HAP-1 (cell line): ENCODE results near the gene PDLIM5.
A peak's percentile ranks its signal among the peaks of the same experiment; 100 is the strongest.

Experiments
- DNase-seq, 2 experiments: peaks; one replicate each; pipeline ENCODE4 v3.0.0-alpha.2; 2016 to 2020; ENCODE audit warnings: low spot score in 2 of 2
- H3K27me3 ChIP-seq: fragments of 250-450 bp; sonication (Bioruptor Pico); 2 replicates; pipeline ENCODE4 v1.5.1; 2020; ENCODE audit warnings: low read depth, mild to moderate bottlenecking, moderate library complexity
- H3K36me3 ChIP-seq: fragments of 250-450 bp; sonication (Bioruptor Pico); replicated peaks from 2 replicates; pipeline ENCODE4 v1.5.1; 2020; ENCODE audit warnings: mild to moderate bottlenecking
- H3K4me1 ChIP-seq: fragments of 250-450 bp; sonication (Bioruptor Pico); 2 replicates; pipeline ENCODE4 v1.5.1; 2020; ENCODE audit warnings: mild to moderate bottlenecking
- H3K4me3 ChIP-seq: fragments of 250-450 bp; sonication (Bioruptor Pico); 2 replicates; pipeline ENCODE4 v1.5.1; 2020; ENCODE audit warnings: mild to moderate bottlenecking, moderate library complexity
- H3K9me3 ChIP-seq: fragments of 250-450 bp; sonication (Bioruptor Pico); 2 replicates; pipeline ENCODE4 v1.5.1; 2020; ENCODE audit warnings: mild to moderate bottlenecking, moderate library complexity
- in situ Hi-C: fragments of 300-500 bp; cut with MboI; formaldehyde crosslinking; loops from 3 replicates; pipeline ENCODE4 v1.14.3; 2020; ENCODE audit warnings: low sequenced_read_pairs, inconsistent platforms, mixed read lengths

Gene PDLIM5

GRCh38 chr4:94523617-94524016 lies 71.9 kb downstream of the PDLIM5 start:
- peaks cover 17% of the 10 kb centered on the region for H3K4me1 ChIP-seq
- H3K36me3 ChIP-seq = no peaks in the 10 kb centered on the region
- no peaks in the 10 kb centered on the region for H3K27me3 ChIP-seq
- no peak overlapping the region for H3K4me3 ChIP-seq
- in situ Hi-C loops = no loop called here
- no peak for DNase-seq
- no peaks in the 10 kb centered on the region for H3K9me3 ChIP-seq

- H3K36me3 ChIP-seq = no peaks in the 10 kb centered on the region
- DNase-seq = no peak
- in situ Hi-C loops = no loop called here
- H3K27me3 ChIP-seq = no peaks in the 10 kb centered on the region
- no peaks in the 10 kb centered on the region for H3K9me3 ChIP-seq
- H3K4me3 ChIP-seq = no peak overlapping the region
- H3K4me1 ChIP-seq = peaks cover 20% of the 10 kb centered on the region
These were observed 74.4 kb downstream of the PDLIM5 start for GRCh38 chr4:94525993-94526728.

GRCh38 chr4:94527556-94528233 lies 76.0 kb downstream of the PDLIM5 start:
- in situ Hi-C loops = no loop called here
- H3K4me1 ChIP-seq = peaks cover 18% of the 10 kb centered on the region

DNA sequence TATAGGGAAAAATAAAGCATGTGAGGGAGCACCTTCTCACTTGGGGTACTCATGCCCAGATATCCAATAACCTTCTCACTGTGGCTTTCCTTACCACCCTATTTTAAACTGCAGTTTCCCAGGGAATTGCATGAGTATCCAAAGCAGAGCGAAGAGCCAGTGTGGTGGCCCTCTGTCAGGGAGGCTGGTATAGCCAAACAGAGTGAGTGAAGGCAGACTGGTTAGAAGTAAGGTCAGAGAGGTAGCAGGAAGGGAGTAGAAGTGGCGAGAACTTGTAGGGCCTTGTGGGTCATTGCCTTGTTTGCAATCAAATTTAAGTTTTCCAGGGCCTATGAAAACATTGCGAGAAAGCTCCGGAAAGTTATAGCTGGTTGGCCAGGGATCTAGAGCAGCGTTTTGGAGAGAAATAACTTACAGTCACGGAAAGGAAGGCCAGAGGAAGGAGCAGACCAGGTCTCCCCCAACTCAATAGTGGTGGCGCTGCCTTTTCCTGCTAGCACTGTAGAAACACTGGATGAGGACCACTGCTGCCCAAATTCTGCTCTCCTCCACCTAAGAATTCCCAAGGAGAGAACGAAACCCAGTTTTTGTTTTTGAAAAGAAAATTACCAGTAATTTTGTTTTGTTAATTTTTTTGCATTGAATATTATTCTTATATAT lies 77.2 kb downstream of the PDLIM5 start:
- in situ Hi-C loops = no loop called here
- H3K36me3 ChIP-seq = no peaks in the 10 kb centered on the region
- H3K4me1 ChIP-seq = peaks cover 15% of the 10 kb centered on the region
- H3K27me3 ChIP-seq = no peaks in the 10 kb centered on the region
- no peak overlapping the region for H3K4me3 ChIP-seq
- DNase-seq = no peak
- no peaks in the 10 kb centered on the region for H3K9me3 ChIP-seq

More at GRCh38 chr4:94527556-94528233, 76.0 kb downstream of the PDLIM5 start:
- Histone ChIP-seq H3K9me3 (no peaks in the 10 kb centered on the region), H3K36me3 (no peaks in the 10 kb centered on the region), H3K27me3 (no peaks in the 10 kb centered on the region), H3K4me3 (no peak overlapping the region)
- no peak for DNase-seq

DNA sequence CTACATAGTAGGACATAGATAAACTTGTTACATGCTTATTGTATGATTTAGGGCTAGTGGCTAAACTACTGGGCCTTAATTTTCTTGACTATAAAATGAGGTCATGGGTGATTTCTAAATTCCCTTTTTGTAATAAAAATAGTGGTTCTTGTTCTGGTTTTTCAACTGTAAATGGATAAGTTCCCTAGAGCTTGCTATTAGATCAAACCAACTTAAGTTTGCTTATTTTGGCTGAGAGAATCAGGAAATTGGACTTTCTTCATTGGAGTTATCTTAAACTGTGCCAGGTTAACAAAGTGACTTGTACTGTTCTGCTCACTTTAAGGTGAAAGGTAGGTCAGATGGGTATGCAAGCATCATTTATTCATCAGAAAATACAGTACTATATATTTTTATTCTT lies 78.3 kb downstream of the PDLIM5 start:
- no peak for DNase-seq
- Histone ChIP-seq H3K4me1 (peaks cover 26% of the 10 kb centered on the region), H3K27me3 (no peaks in the 10 kb centered on the region), H3K36me3 (no peaks in the 10 kb centered on the region), H3K4me3 (no peak overlapping the region), H3K9me3 (no peaks in the 10 kb centered on the region)
- in situ Hi-C loops = no loop called here

GRCh38 chr4:94531991-94532789 lies 80.4 kb downstream of the PDLIM5 start:
- in situ Hi-C loops = no loop called here
- Histone ChIP-seq H3K9me3 (no peaks in the 10 kb centered on the region), H3K4me1 (peaks cover 42% of the 10 kb centered on the region), H3K36me3 (no peaks in the 10 kb centered on the region), H3K4me3 (no peak overlapping the region), H3K27me3 (no peaks in the 10 kb centered on the region)
- no peak for DNase-seq

GRCh38 chr4:94533405-94534223 lies 81.9 kb downstream of the PDLIM5 start:
- H3K4me1 ChIP-seq = peaks cover 56% of the 10 kb centered on the region
- no peak overlapping the region for H3K4me3 ChIP-seq
- no peaks in the 10 kb centered on the region for H3K9me3 ChIP-seq
- peak in 1 of 2 experiments; percentile 36 for DNase-seq
- no peaks in the 10 kb centered on the region for H3K27me3 ChIP-seq
- H3K36me3 ChIP-seq = no peaks in the 10 kb centered on the region
- in situ Hi-C loops = no loop called here

GRCh38 chr4:94534401-94535312 lies 82.9 kb downstream of the PDLIM5 start:
- Histone ChIP-seq H3K4me3 (no peak overlapping the region), H3K9me3 (no peaks in the 10 kb centered on the region), H3K27me3 (no peaks in the 10 kb centered on the region), H3K4me1 (peaks cover 67% of the 10 kb centered on the region), H3K36me3 (no peaks in the 10 kb centered on the region)
- in situ Hi-C loops = no loop called here
- DNase-seq = peak in 1 of 2 experiments; percentile 88

DNA sequence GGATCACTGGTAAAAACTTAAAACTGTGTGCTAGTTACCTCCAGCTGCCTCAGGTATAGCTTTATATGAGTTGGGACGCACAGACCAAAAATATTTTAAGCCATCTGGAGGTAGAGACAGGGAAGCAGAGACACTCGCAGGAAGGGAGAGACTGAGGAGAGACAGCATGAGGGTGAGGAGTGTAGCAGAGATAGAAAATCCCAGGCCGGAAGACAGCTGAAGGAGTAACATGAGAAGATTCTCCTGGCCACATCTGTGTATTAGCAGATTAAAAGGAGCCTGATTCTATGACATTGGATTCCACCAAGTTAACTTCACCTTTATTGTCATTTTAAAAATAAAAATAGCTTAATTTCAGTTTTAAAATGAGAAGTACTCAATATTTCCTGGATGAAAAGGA lies 84.3 kb downstream of the PDLIM5 start:
- DNase-seq = no peak
- Histone ChIP-seq H3K9me3 (no peaks in the 10 kb centered on the region), H3K36me3 (no peaks in the 10 kb centered on the region), H3K4me3 (no peak overlapping the region), H3K27me3 (no peaks in the 10 kb centered on the region), H3K4me1 (peaks cover 75% of the 10 kb centered on the region)
- in situ Hi-C loops = no loop called here

- Histone ChIP-seq H3K9me3 (no peaks in the 10 kb centered on the region), H3K4me3 (no peak overlapping the region), H3K36me3 (no peaks in the 10 kb centered on the region), H3K27me3 (no peaks in the 10 kb centered on the region), H3K4me1 (peaks cover 76% of the 10 kb centered on the region)
- in situ Hi-C loops = no loop called here
- peak; percentile 41 to 97 for DNase-seq
These were observed 85.1 kb downstream of the PDLIM5 start for GRCh38 chr4:94536649-94537469.

- no peak for DNase-seq
- H3K36me3 ChIP-seq = no peaks in the 10 kb centered on the region
- in situ Hi-C loops = no loop called here
- no peak overlapping the region for H3K4me3 ChIP-seq
- H3K4me1 ChIP-seq = peaks cover 76% of the 10 kb centered on the region
- H3K9me3 ChIP-seq = no peaks in the 10 kb centered on the region
- no peaks in the 10 kb centered on the region for H3K27me3 ChIP-seq
These were observed 86.3 kb downstream of the PDLIM5 start for GRCh38 chr4:94537921-94538628.
